Measurements from ENCODE around the gene BCL7C. TPM values are rescaled to one million over a fixed set of nuclear protein-coding genes. Genes with fewer than 3 reads are reported as not detected.
"Not testable (repeated sequence)": the region's sequence is repeated elsewhere in the genome, so short reads cannot be mapped to it uniquely, and the experiment has no call there.

The BCL7C gene
- total RNA-seq, 1 experiment from 2014 or later = 44.9 TPM

GRCh38 chr16:30866031-30866430 lies 27.8 kb downstream of the BCL7C start:
- H3K9ac ChIP-seq (ENCODE audit: low read length) = no peak overlapping the region
- TF ChIP-seq POLR2A (IDR thresholded peaks at IDR 0.05; ENCODE audit: borderline replicate concordance, extremely low read depth, insufficient read depth, insufficient read length) (no peak), YY1 (IDR thresholded peaks at IDR 0.05; ENCODE audit: extremely low read depth, insufficient replicate concordance, low read depth, low read length) (no peak), ZFX (IDR thresholded peaks at IDR 0.05) (no peak), ATF3 (IDR thresholded peaks at IDR 0.05) (no peak), RAD21 (IDR thresholded peaks at IDR 0.05; ENCODE audit: low read depth) (no peak), CEBPB (IDR thresholded peaks at IDR 0.05; ENCODE audit: low read depth) (no peak), JUND (IDR thresholded peaks at IDR 0.05) (no peak)
- H3K9me2 ChIP-seq (ENCODE audit: insufficient read depth) = no peaks in the 10 kb centered on the region
- H3K36me3 ChIP-seq (ENCODE audit: control insufficient read depth in 1 of 2, insufficient read depth in 2 of 2, low read length in 2 of 2) = no peaks in the 10 kb centered on the region
- ChIA-PET CTCF (interaction anchor here (1.2 to 1.4 kb wide), 2 partner anchors 21 to 52 kb away, joined by 3 to 5 read pairs; no protein-coding TSS in a partner anchor), POLR2A (no interaction called here), RAD21 (ENCODE audit: low non-redundant PET in 1 of 2, low total read pairs in 2 of 2, uncharacterized antibody in 2 of 2, unreplicated experiment in 2 of 2) (no interaction called here)
- peaks cover 0 to 6% of the 10 kb centered on the region in 2 experiments; a peak in 2 of 4 replicates for H3K9me3 ChIP-seq (ENCODE audit: control insufficient read depth in 1 of 2, insufficient read depth in 1 of 2, low read depth in 1 of 2, low read length in 2 of 2)
- H2AFZ ChIP-seq (ENCODE audit: low read depth, low read length, poor library complexity, severe bottlenecking) = no peak overlapping the region
- no peaks in the 10 kb centered on the region for H3K79me2 ChIP-seq (ENCODE audit: insufficient read depth, low read length)
- no peaks in the 10 kb centered on the region for H3K4me1 ChIP-seq (ENCODE audit: control insufficient read depth in 1 of 2, insufficient read depth in 2 of 2, low read length in 2 of 2)
- no peaks in the 10 kb centered on the region for H4K20me1 ChIP-seq (ENCODE audit: insufficient read depth)
- no TSS peak for BruUV-seq (replicated peaks)
- ATAC-seq (no peak), DNase-seq (ENCODE audit: low read depth, low spot score) (no peak)
- no peak overlapping the region for H3K4me3 ChIP-seq (replicated peaks in 1 of 2; ENCODE audit: low read depth in 1 of 2, low read length in 2 of 2)
- H3K4me2 ChIP-seq (ENCODE audit: low read length) = no peak overlapping the region
- H3K27ac ChIP-seq (ENCODE audit: low read depth, low read length) = no peak overlapping the region
- intact Hi-C loops (cut with micrococcal nuclease) = no loop called here
- H3K27me3 ChIP-seq (ENCODE audit: insufficient read depth, low read length) = no peaks in the 10 kb centered on the region

GRCh38 chr16:30863178-30863577 lies 30.7 kb downstream of the BCL7C start:
- H3K9ac ChIP-seq (ENCODE audit: low read length); POLR2A ChIA-PET; H3K27me3 ChIP-seq (ENCODE audit: insufficient read depth, low read length): not testable (repeated sequence)

GRCh38 chr16:30860729-30861128 lies 33.1 kb downstream of the BCL7C start:
- BruUV-seq (replicated peaks); POLR2A ChIA-PET: not testable (repeated sequence)

More at GRCh38 chr16:30863178-30863577, 30.7 kb downstream of the BCL7C start:
- ATAC-seq; CTCF ChIA-PET; H3K4me3 ChIP-seq (replicated peaks in 1 of 2; ENCODE audit: low read depth in 1 of 2, low read length in 2 of 2); H3K4me1 ChIP-seq (ENCODE audit: control insufficient read depth in 1 of 2, insufficient read depth in 2 of 2, low read length in 2 of 2); H3K79me2 ChIP-seq (ENCODE audit: insufficient read depth, low read length); H3K9me3 ChIP-seq (ENCODE audit: control insufficient read depth in 1 of 2, insufficient read depth in 1 of 2, low read depth in 1 of 2, low read length in 2 of 2); H3K27ac ChIP-seq (ENCODE audit: low read depth, low read length); H3K36me3 ChIP-seq (ENCODE audit: control insufficient read depth in 1 of 2, insufficient read depth in 2 of 2, low read length in 2 of 2); H3K4me2 ChIP-seq (ENCODE audit: low read length); H3K9me2 ChIP-seq (ENCODE audit: insufficient read depth); H2AFZ ChIP-seq (ENCODE audit: low read depth, low read length, poor library complexity, severe bottlenecking); DNase-seq (ENCODE audit: low read depth, low spot score); BruUV-seq (replicated peaks); H4K20me1 ChIP-seq (ENCODE audit: insufficient read depth); RAD21 ChIA-PET (ENCODE audit: low non-redundant PET in 1 of 2, low total read pairs in 2 of 2, uncharacterized antibody in 2 of 2, unreplicated experiment in 2 of 2); intact Hi-C loops (cut with micrococcal nuclease): not testable (repeated sequence)

More at GRCh38 chr16:30860729-30861128, 33.1 kb downstream of the BCL7C start:
- ATAC-seq; H3K4me1 ChIP-seq (ENCODE audit: control insufficient read depth in 1 of 2, insufficient read depth in 2 of 2, low read length in 2 of 2); intact Hi-C loops (cut with micrococcal nuclease); H3K36me3 ChIP-seq (ENCODE audit: control insufficient read depth in 1 of 2, insufficient read depth in 2 of 2, low read length in 2 of 2); H3K27me3 ChIP-seq (ENCODE audit: insufficient read depth, low read length); H3K9ac ChIP-seq (ENCODE audit: low read length); H3K9me2 ChIP-seq (ENCODE audit: insufficient read depth); DNase-seq (ENCODE audit: low read depth, low spot score); H3K9me3 ChIP-seq (ENCODE audit: control insufficient read depth in 1 of 2, insufficient read depth in 1 of 2, low read depth in 1 of 2, low read length in 2 of 2); H3K27ac ChIP-seq (ENCODE audit: low read depth, low read length); H2AFZ ChIP-seq (ENCODE audit: low read depth, low read length, poor library complexity, severe bottlenecking); H3K4me2 ChIP-seq (ENCODE audit: low read length); CTCF ChIA-PET; H4K20me1 ChIP-seq (ENCODE audit: insufficient read depth); H3K4me3 ChIP-seq (replicated peaks in 1 of 2; ENCODE audit: low read depth in 1 of 2, low read length in 2 of 2); H3K79me2 ChIP-seq (ENCODE audit: insufficient read depth, low read length); RAD21 ChIA-PET (ENCODE audit: low non-redundant PET in 1 of 2, low total read pairs in 2 of 2, uncharacterized antibody in 2 of 2, unreplicated experiment in 2 of 2): not testable (repeated sequence)

Data from HCT116 (cell line).